Activated CD8-positive, alpha-beta memory T cell treated with anti-CD3 and anti-CD28 coated beads for 36 hours (primary cell): Measurements from ENCODE around the gene MRPL44. TPM values are rescaled to one million over a fixed set of nuclear protein-coding genes. Genes with fewer than 3 reads are reported as not detected.
"Not testable (repeated sequence)": the region's sequence is repeated elsewhere in the genome, so short reads cannot be mapped to it uniquely, and the experiment has no call there.

Source experiments
- CTCF ChIA-PET: fragments of 350-600 bp; sonication (Branson Sonifier 250); formaldehyde crosslinking; loops from one replicate; lab custom pipeline; 2021; ENCODE audit warnings: antibody characterized with exemption; lab: Charles Lee
- POLR2A ChIA-PET: fragments of 350-600 bp; sonication (Branson Sonifier 250); formaldehyde crosslinking; loops from one replicate; lab custom pipeline; 2021; ENCODE audit warnings: antibody characterized with exemption; lab: Charles Lee
- total RNA-seq, 2 experiments: library from RNA; stranded (reverse); gene quantifications; one replicate each; pipeline ENCODE4 v1.2.3, GENCODE V29; 2021

The MRPL44 gene
- total RNA-seq, 2 experiments from 2014 or later = 40.1 to 41.9 TPM

GRCh38 chr2:223932816-223933800 is 24.2 kb upstream of the MRPL44 start:
- POLR2A ChIA-PET = no interaction called here
- CTCF ChIA-PET = interaction anchor here (0.7 to 0.8 kb wide), 2 partner anchors 21 to 32 kb away, joined by 3 read pairs; no protein-coding TSS in a partner anchor

- CTCF ChIA-PET = no interaction called here
- POLR2A ChIA-PET = no interaction called here
These were observed 22.4 kb upstream of the MRPL44 start for GRCh38 chr2:223934870-223935269.

- CTCF ChIA-PET = no interaction called here
- POLR2A ChIA-PET = no interaction called here
These were observed 21.7 kb upstream of the MRPL44 start for GRCh38 chr2:223935459-223936125.

DNA sequence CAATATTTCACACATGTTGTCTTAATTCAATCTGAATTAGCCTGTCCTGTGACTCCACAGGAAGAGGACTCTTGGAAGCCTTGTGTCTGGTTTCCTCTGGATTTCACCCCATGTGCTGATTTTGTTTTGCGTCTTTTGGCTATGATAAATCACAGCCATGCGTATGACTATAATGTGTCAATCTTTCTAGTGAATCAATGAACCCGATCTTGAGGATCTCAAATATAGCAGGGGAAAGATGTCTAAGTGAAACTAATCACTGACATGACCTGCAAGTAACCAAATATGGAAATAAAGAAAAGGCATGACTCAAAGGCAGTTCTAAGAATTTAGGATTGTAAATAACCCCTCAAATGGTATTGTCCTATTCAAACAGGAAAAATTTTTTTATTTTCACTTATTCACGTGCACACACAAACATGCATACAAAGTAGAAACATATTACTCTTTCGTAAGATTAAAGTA is 20.4 kb upstream of the MRPL44 start:
- CTCF ChIA-PET = no interaction called here
- POLR2A ChIA-PET = no interaction called here

DNA sequence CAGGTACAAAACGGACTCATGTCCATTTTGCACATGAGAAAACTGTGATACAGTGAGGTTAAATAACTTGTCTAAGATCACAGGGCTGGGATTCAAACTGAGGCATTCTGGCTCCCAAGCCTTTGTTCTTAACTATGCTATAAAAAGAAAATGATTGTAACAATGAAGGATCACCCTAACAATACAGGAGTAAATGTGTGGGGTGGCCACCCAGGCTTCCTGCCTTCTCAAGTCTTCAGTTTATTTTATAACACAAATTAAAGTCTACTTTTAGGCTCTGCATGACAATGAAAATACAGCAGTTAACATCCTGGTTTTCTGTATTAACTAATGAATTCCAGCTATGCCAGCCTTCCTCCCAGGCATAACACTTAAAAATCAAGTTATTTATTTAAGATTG is 19.7 kb upstream of the MRPL44 start:
- ChIA-PET CTCF (no interaction called here), POLR2A (no interaction called here)

DNA sequence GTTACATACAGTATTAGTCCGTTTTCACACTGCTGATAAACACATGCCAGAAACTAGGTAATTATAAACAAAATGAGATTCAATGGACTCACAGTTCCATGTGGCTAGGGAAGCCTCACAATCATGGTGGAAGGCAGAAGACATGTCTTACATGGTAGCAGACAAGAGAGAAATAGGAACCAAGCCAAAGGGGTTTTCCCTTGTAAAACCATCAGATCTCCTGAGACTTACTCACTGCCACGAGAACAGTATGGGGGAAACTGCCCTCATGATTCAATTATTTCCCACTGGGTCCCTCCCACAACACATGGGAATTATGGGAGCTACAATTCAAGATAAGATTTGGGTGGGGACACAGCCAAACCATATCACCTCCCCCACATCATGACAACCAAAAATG is 17.8 kb upstream of the MRPL44 start:
- CTCF ChIA-PET, POLR2A ChIA-PET: not testable (repeated sequence)

DNA sequence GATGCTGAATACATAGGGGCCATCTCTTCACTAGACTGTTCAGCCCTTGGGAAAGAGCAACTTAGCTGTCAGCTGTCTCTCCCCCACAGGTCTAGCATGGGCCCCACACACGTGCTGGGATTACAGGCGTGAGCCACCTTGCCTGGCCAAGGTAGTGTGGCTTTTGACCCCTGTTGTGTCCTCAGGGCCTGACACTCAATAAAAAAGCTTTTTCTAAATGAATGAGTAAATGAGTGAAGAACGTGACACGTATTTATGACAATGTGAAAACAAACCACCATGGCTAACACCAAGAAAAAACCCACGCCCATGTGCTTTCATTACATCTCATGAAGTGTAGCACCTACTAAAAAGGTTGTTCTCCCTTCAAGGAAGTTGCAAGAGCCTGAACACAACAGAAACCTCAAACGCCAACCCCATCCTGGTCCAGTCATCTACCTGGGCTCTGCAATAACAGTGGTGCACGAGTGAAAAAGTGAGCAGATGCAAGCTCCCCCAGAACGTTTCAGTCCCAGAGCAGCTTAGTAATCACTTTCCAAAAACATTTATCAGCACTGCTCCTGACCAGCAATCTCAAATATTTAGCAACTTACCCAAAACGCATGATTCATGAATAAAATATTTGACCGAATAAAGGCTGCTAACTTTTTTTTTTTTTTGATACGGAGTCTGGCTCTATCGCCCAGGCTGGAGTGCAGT is 15.5 kb upstream of the MRPL44 start:
- CTCF ChIA-PET = interaction anchor here (0.5 to 3.0 kb wide), 5 partner anchors 11 to 153 kb away, joined by 3 to 7 read pairs (median 5); no protein-coding TSS in a partner anchor
- POLR2A ChIA-PET = interaction anchor here (0.6 to 1.0 kb wide), 5 partner anchors 13 to 1065 kb away, joined by 3 to 6 read pairs (median 4); no protein-coding TSS in a partner anchor

- ChIA-PET POLR2A (no interaction called here), CTCF (interaction anchor here (0.7 to 3.0 kb wide), 3 partner anchors 16 to 211 kb away, joined by 3 to 7 read pairs (median 4); no protein-coding TSS in a partner anchor)
These were observed 14.1 kb upstream of the MRPL44 start for GRCh38 chr2:223943135-223943534.

DNA sequence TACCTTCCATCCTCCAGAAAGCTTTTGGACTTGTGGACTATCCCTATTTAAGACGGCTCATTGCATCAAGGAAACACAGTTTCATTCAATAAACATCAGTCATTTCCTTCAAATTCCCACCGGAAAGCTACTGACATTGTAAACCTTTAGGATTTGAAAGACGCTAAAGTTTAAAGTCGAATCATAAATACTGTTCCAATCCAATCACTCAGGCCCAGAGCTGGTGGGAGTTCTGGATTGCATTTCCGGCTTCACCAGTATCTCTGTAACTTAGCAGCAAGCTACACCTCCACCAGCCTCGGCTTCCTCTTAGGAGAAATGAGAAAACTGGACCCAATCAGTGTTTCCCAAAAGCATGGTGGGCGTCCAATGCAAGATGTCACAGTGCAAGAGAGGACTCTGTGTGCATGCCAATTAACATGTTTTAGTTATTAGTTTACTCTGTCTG is 13.7 kb upstream of the MRPL44 start:
- ChIA-PET CTCF (interaction anchor here (0.7 to 3.0 kb wide), 2 partner anchors 50 to 211 kb away, joined by 4 to 7 read pairs; no protein-coding TSS in a partner anchor), POLR2A (no interaction called here)

- CTCF ChIA-PET = interaction anchor here (0.9 kb wide), 1 partner anchor 26 kb away, joined by 4 read pairs; no protein-coding TSS in a partner anchor
- POLR2A ChIA-PET = interaction anchor here (0.9 to 1.5 kb wide), 3 partner anchors 11 to 14 kb away, joined by 3 to 4 read pairs (median 4); no protein-coding TSS in a partner anchor
These were observed 13.0 kb upstream of the MRPL44 start for GRCh38 chr2:223944166-223944702.

GRCh38 chr2:223944703-223945531 is 12.3 kb upstream of the MRPL44 start, which contains the start of gene WDFY1:
TSS of gene WDFY1 (minus strand) at chr2:223945335. CDS start at chr2:223945284, 51 bp downstream.
- POLR2A ChIA-PET = interaction anchor here (0.9 to 1.5 kb wide), 3 partner anchors 10 to 13 kb away, joined by 3 to 4 read pairs (median 4); no protein-coding TSS in a partner anchor
- CTCF ChIA-PET = interaction anchor here (0.9 kb wide), 1 partner anchor 26 kb away, joined by 4 read pairs; no protein-coding TSS in a partner anchor

- CTCF ChIA-PET = no interaction called here
- POLR2A ChIA-PET = interaction anchor here (1.5 kb wide), 2 partner anchors 9 to 12 kb away, joined by 3 to 4 read pairs; no protein-coding TSS in a partner anchor
These were observed 11.5 kb upstream of the MRPL44 start for GRCh38 chr2:223945755-223946154.

GRCh38 chr2:223947711-223948205 is 9.5 kb upstream of the MRPL44 start:
- ChIA-PET CTCF (no interaction called here), POLR2A (no interaction called here)

DNA sequence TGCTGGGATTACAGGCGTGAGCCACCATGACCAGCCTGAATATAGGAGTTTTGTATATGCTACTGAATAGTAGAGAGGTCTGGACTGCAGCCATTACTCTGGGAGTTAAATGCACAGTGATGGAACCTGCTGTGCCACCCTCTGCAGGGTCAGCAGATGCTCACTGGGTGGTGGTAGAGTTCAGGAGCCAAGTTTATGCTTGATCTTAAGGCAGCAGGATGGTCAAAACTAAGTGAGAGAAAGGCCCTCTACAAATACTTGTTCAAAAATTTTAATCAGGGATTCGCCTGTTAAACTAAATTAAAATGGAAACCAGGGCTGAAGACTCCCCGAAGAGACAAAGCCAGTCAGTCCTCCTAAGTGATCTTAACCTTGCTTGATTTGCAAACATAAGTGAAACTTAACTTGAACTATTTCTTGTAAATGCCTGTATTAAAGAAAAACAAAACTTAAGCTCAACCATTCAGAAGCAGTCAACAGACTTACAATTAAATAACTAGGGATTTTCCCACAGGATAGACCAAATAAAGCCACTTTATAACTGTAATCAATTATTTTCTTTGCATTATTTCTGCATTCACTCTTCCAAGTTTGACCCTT is 7.9 kb upstream of the MRPL44 start:
- ChIA-PET POLR2A (no interaction called here), CTCF (no interaction called here)

GRCh38 chr2:223950448-223951347 is 6.6 kb upstream of the MRPL44 start:
- POLR2A ChIA-PET = no interaction called here
- CTCF ChIA-PET = no interaction called here
